Measurements from ENCODE around the gene YTHDF2. TPM values are rescaled to one million over a fixed set of nuclear protein-coding genes. Genes with fewer than 3 reads are reported as not detected.
"Not testable (repeated sequence)": the region's sequence is repeated elsewhere in the genome, so short reads cannot be mapped to it uniquely, and the experiment has no call there.

YTHDF2 gene
- total and polyA plus RNA-seq, 3 donors from 2014 or later = 63.3 to 89.4 (median 69.6) TPM

GRCh38 chr1:28718586-28719331 lies 18.0 kb upstream of the YTHDF2 start:
- intact Hi-C loops (cut with DNase I; ENCODE audit: low total_unique reads) = no loop called here
- no peak for DNase-seq
- Histone ChIP-seq H3K27ac (no peak overlapping the region), H3K9me3 (no peaks in the 10 kb centered on the region), H3K4me1 (no peaks in the 10 kb centered on the region), H3K36me3 (ENCODE audit: low read depth, missing control alignments) (no peaks in the 10 kb centered on the region), H3K27me3 (no peaks in the 10 kb centered on the region), H3K4me3 (no peak overlapping the region)
- 67 to 71% methylated on average over 4 of the region's 4 CpGs for WGBS, 2 donors
- TF ChIP-seq, protein P1, sequence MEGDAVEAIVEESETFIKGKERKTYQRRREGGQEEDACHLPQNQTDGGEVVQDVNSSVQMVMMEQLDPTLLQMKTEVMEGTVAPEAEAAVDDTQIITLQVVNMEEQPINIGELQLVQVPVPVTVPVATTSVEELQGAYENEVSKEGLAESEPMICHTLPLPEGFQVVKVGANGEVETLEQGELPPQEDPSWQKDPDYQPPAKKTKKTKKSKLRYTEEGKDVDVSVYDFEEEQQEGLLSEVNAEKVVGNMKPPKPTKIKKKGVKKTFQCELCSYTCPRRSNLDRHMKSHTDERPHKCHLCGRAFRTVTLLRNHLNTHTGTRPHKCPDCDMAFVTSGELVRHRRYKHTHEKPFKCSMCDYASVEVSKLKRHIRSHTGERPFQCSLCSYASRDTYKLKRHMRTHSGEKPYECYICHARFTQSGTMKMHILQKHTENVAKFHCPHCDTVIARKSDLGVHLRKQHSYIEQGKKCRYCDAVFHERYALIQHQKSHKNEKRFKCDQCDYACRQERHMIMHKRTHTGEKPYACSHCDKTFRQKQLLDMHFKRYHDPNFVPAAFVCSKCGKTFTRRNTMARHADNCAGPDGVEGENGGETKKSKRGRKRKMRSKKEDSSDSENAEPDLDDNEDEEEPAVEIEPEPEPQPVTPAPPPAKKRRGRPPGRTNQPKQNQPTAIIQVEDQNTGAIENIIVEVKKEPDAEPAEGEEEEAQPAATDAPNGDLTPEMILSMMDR (IDR thresholded peaks at IDR 0.05) = no peak
- no peak for TF ChIP-seq POLR2A (IDR thresholded peaks at IDR 0.05)

DNA sequence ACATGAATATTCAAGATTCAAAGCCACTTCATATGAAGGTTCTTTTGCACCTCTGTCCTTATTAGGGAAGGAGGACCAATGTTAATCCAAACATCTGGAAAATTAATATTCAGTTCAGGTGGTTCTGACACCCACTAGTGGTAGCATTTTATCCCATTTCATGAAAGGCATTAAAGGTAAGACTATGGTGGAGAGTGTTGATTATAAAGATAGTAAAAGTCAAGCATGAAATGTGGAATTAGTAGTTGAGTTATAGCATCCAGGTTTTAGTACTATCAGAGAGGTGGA lies 17.5 kb upstream of the YTHDF2 start:
- no peaks in the 10 kb centered on the region for H3K9me3 ChIP-seq
- H3K4me1 ChIP-seq = no peaks in the 10 kb centered on the region
- intact Hi-C loops (cut with DNase I; ENCODE audit: low total_unique reads) = no loop called here
- DNase-seq = no peak
- H3K27ac ChIP-seq = no peak overlapping the region
- H3K4me3 ChIP-seq = no peak overlapping the region
- no peaks in the 10 kb centered on the region for H3K36me3 ChIP-seq (ENCODE audit: low read depth, missing control alignments)
- TF ChIP-seq, protein P1 (IDR thresholded peaks at IDR 0.05) = peak in 1 of 3 experiments; percentile 8
- no peak for TF ChIP-seq POLR2A (IDR thresholded peaks at IDR 0.05)
- no peaks in the 10 kb centered on the region for H3K27me3 ChIP-seq

DNA sequence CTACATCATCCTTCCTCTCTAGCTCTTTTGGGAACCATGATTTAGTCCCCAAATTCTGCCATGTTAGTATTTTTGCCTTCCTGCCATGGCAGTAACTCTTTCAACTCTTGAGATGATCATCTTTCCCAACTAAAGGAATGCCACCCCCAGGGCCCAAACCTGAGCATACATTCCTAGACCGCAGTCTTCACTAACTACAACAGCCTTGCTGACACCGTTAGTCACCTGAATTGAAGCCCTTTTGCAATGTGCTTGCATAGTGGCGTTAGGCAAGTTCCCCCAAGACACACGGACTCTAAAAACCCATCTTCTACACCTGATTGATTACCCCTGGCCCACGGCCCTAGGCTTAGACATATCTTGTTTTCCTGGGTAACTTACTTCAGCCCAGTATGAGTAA lies 16.4 kb upstream of the YTHDF2 start:
- Histone ChIP-seq H3K27me3 (no peaks in the 10 kb centered on the region), H3K9me3 (no peaks in the 10 kb centered on the region), H3K4me3 (no peak overlapping the region), H3K36me3 (ENCODE audit: low read depth, missing control alignments) (no peaks in the 10 kb centered on the region), H3K27ac (no peak overlapping the region), H3K4me1 (no peaks in the 10 kb centered on the region)
- intact Hi-C loops (cut with DNase I; ENCODE audit: low total_unique reads) = no loop called here
- DNase-seq = no peak
- WGBS, 2 donors = 57 to 61% methylated on average over 5 of the region's 5 CpGs
- TF ChIP-seq, protein P1 (IDR thresholded peaks at IDR 0.05) = no peak
- TF ChIP-seq POLR2A (IDR thresholded peaks at IDR 0.05) = no peak

- H3K27ac ChIP-seq; intact Hi-C loops (cut with DNase I; ENCODE audit: low total_unique reads); H3K9me3 ChIP-seq; H3K36me3 ChIP-seq (ENCODE audit: low read depth, missing control alignments); DNase-seq; H3K4me1 ChIP-seq; H3K27me3 ChIP-seq: not testable (repeated sequence)
- WGBS, 2 donors = 65 to 74% methylated on average over 18 of the region's 18 CpGs
- peak overlapping the region in 1 of 2 donors; percentile 29 for H3K4me3 ChIP-seq
Measured at GRCh38 chr1:28721927-28722326, 14.8 kb upstream of the YTHDF2 start.

GRCh38 chr1:28725365-28725764 lies 11.4 kb upstream of the YTHDF2 start:
- DNase-seq; intact Hi-C loops (cut with DNase I; ENCODE audit: low total_unique reads); H3K4me3 ChIP-seq; H3K4me1 ChIP-seq; H3K36me3 ChIP-seq (ENCODE audit: low read depth, missing control alignments); H3K27ac ChIP-seq; H3K9me3 ChIP-seq; H3K27me3 ChIP-seq: not testable (repeated sequence)
- 92 to 95% methylated on average over 5 of the region's 5 CpGs for WGBS, 2 donors

DNA sequence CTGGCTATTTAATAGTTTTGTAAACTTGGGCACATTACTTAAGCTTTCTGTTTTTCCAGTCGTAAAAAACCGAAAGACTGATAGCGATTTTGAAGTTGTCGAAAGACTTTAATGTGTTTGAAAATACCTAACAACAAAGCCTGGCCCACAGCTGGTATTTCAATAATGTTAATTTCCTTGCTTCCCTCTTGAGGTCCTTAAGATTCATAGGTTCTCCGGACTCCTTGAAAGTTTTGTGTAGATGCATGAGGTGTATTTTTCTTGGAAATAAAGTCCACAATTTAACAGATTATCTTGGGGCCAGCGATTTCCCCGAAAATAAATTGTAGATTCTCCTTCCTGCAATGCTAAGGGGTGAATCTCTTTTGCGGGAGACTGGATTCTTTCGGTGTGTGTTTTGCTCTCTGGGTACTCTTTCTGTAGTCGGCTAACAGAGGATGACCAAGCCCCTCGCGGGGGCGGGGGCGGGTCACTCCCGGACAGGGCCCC lies 735 bp upstream of the YTHDF2 start:
- 11% methylated on average over 15 of the region's 15 CpGs for WGBS, 2 donors
- intact Hi-C loops (cut with DNase I; ENCODE audit: low total_unique reads) = no loop called here
- Histone ChIP-seq H3K4me3 (peak overlapping the region; percentile 97 to 100), H3K27me3 (no peaks in the 10 kb centered on the region), H3K36me3 (ENCODE audit: low read depth, missing control alignments) (no peaks in the 10 kb centered on the region), H3K9me3 (no peaks in the 10 kb centered on the region), H3K27ac (peak overlapping the region; percentile 96 to 99), H3K4me1 (peaks cover 17% of the 10 kb centered on the region)
- no peak for DNase-seq
- TF ChIP-seq, protein P1 (IDR thresholded peaks at IDR 0.05) = no peak
- TF ChIP-seq POLR2A (IDR thresholded peaks at IDR 0.05) = no peak

Data from testis (tissue), 3 donors.